NCI-H1930 (cell line): ENCODE measurements around the gene ITGA2.
"Not testable (repeated sequence)": the region's sequence is repeated elsewhere in the genome, so short reads cannot be mapped to it uniquely, and the experiment has no call there.

ENCODE experiments used
- DNase-seq, 2 experiments: peaks; one replicate each; lab custom pipeline; 2025; lab: John Stamatoyannopoulos, UW

ITGA2 gene

DNA sequence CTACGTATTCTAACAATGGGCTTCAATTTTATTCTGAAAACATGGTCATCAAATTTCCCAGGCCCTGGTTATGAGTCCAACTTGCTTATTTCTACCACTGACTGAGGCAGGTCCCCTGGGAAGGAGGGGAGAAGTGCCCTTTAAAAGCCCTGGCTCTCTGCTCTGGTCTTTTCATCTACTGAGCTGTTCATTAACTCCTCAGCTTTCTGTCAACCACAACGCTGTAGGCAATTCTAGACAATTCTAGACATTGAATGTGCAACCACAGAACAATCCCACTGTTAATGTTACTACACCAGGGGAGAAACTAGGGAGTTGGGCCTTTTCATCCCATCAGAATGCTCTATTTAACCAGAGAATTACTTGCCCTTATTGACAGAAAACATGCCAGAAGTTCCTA, 110.4 kb downstream of the ITGA2 start:
- DNase-seq: no peak

DNA sequence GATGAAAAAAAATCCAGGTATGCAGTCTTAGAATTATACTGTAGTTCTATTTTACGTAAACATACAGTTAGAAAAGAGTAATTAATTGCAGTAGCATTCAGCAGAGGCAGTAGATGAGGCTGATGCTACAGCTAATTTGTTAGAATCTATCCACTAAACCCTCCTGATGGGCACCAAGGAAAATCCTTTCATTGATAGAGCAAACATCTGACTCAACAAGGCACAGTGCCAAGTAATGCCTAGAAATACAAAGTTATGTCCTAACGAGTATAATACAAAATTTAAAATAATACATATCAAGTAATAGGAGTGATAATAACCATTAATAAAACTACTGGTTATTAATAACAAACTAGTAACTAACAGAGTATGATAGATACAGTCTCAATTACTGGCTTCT, 111.5 kb downstream of the ITGA2 start:
- no peak for DNase-seq

DNA sequence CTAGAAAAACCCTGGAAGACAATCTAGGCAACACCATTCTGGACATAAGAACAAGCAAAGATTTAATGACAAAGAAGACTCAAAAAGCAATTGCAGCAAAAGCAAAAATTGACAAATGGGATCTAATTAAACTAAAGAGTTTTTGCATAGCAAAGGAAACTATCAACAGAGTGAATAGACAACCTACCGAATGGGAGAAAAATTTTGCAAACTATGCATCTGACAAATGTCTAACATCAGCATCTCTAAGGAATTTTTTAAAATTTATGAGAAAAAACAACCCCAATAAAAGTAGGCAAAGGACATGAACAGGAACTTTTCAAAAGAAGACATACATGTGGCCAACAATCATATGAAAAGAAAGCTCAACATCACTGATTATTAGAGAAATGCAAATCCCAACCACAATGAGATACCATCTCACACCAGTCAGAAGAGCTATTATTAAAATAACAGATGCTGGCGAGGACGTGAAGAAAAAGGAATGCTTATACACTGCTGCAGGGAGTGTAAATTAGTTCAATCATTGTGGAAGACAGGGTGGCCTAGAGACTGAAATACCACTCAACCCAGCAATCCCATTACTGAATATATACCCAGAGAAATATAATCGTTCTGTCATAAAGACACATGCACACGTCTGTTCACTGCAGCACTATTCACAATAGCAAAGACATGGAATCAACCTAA, 116.6 kb downstream of the ITGA2 start:
- DNase-seq: no peak

DNA sequence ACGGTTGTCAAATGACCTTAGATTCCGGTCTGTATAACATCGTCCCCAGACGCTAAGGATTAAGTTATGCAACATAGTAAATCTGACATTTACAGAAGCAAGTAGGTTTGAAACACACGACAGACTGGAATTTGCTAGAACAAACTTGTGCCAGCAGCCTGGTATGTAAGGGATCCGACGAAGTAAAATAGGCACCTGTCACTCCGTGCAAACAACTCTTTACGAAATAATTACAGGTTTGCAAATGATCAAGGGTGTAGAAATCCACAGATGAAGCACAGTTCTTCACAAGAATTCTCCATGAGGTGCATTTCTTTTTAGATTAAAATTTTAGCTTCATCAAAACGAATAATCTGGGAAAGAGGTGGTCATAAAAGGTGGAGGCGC, 119.9 kb downstream of the ITGA2 start:
- DNase-seq: no peak

- peak; percentile 48 to 75 for DNase-seq
Observed at GRCh38 chr5:53109443-53110127, 120.4 kb downstream of the ITGA2 start, which contains the start of gene MOCS2. Gene MOCS2 (minus strand): TSS chr5:53109757. CDS start chr5:53107174, 2,583 bp downstream.

- no peak for DNase-seq
Observed at GRCh38 chr5:53110156-53110555, 121.0 kb downstream of the ITGA2 start.

GRCh38 chr5:53111139-53111538, 122.0 kb downstream of the ITGA2 start:
- DNase-seq: no peak

- not testable (repeated sequence) for DNase-seq
Observed at GRCh38 chr5:53112307-53112706, 123.2 kb downstream of the ITGA2 start.

DNA sequence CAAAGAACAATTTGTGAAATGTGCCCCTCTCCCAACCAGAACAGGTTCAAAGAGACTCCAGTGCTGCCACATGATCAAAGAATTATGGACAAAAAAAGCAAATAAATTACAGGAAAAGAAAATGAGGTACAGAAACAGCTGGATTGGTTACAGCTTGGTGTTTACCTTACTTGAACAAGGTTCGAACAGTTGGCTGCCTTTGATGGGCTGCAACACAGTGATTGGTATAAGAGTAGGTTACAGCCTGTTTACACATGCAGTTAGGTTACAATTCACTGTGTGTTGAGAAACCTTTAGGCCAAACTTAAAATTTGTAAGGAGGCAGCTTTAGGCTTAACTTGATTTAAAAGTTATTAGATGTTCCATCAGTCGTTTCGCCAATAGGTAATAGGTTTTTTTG, 123.8 kb downstream of the ITGA2 start:
- no peak for DNase-seq

- no peak for DNase-seq
Observed at GRCh38 chr5:53113947-53114346, 124.8 kb downstream of the ITGA2 start.

GRCh38 chr5:53114988-53115387, 125.8 kb downstream of the ITGA2 start:
- DNase-seq: no peak

DNA sequence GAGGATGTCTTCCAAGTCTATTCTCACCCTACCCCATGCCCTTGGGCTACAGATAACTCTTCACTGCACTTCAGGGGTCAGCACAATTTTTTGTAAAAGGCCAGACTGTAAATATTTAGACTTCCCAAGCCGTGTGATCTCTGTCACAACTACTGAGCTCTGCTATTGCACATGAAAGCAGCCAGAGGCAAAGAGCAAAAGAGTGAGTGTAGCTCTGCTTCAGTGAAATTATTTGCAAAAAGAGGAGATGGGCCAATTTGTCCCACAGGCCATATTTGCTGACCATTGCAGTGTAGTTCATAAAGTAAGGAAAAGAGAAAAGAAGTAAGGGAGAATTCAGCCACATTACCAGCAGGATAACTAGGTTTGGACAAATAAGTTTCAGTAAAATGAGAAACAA, 127.4 kb downstream of the ITGA2 start:
- no peak for DNase-seq

DNA sequence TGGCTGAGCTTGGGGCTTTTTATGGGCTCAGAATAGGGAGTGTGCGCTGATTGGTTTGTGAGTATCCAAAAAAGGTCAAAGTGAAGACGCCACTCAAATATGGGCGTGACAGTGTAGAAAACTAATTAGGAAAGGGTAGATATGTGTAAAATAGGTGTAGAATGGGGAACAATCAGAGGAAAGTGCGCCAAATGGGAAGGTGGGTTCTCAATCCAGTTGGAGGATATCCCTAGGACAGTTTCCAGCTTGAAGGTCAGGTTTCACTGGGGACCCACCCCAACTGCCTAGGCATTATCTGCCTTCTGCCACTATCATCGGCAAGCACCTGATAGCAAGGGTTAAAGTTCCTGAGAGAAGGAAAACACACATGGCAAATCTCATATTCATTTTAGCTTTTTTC, 129.7 kb downstream of the ITGA2 start:
- DNase-seq: no peak

- no peak for DNase-seq
Observed at GRCh38 chr5:53120165-53120564, 131.0 kb downstream of the ITGA2 start.

DNA sequence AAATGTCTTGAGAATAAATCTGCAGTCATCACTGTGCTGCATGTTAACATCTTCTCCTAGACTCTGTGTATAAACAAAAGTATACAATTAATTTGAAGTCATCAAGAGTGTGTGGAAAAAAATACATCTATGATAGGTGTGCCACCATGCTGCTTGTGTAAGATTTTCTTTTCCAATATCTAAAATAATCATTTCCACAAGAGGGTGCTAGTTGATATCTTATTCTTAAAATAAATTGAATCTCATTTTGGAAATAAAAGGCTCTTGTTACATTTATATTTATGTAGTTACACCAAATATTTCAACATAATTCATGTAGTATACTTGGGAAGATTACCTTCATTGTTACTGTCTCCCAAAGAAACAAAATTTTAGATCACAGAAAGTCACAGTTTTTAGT, 134.6 kb downstream of the ITGA2 start:
- DNase-seq: no peak

- DNase-seq: no peak
Observed at GRCh38 chr5:53126521-53126920, 137.4 kb downstream of the ITGA2 start.

DNA sequence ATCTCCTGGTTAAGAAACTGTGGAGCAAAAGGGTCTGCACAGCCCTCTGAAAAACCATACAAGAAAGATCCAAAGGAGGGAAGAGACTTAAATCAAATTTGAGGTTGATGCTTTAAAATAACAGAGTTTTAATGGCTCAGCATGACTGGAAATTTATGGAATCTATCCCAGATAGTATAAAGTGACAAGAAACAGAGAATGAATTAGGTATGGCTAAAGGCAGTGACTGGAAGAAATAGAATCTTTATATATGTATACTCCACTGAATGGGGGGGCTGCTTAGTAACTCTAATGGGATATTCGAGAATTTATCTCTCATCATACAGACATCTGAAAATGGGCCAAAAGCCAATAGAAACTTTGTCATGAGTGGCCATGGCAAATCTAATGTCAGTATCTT, 138.0 kb downstream of the ITGA2 start:
- no peak for DNase-seq

DNA sequence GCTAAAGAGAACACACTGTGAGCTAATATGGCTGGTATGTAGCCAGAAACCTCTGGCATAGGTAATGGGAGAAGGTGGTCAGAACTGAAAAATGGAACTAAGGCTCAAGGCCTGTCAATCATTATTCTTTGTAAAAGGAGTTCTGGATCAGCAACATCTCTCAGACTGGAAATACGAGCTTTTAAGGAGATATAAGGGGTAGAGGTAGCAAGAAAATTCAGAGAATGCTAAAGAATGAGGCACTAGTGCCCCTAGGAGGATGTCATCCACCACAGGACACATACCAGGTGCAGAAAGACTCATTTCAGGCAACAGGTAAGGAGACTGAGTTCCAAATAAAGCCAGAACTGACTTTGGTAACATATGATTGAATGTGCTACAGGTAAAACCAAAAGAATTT, 139.3 kb downstream of the ITGA2 start:
- no peak for DNase-seq

- no peak for DNase-seq
Observed at GRCh38 chr5:53130266-53130665, 141.1 kb downstream of the ITGA2 start.

DNA sequence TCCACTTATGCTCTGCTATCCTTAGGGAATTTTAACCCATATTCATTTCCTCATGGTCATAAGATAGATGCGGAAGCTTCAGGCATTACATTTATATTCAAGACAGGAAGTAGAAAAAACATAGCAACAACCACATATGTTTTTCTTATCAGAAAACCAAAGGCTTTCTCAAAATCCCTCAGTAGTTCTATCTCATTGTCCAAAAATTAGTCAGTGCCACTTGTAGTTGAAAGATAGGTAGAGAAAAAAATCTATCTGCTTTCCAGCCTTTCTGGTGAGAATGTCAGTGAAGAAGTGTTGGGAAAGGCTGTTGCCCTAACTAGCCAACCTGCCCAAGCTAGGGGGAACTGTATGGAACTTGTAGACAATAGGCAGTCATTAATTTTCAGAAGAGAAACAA, 143.9 kb downstream of the ITGA2 start:
- no peak for DNase-seq
